ENCODE results near the gene TTC19. TPM values are rescaled to one million over a fixed set of nuclear protein-coding genes. Genes with fewer than 3 reads are reported as not detected.
A peak's percentile ranks its signal among the peaks of the same experiment; 100 is the strongest.

Gene TTC19, protein sequence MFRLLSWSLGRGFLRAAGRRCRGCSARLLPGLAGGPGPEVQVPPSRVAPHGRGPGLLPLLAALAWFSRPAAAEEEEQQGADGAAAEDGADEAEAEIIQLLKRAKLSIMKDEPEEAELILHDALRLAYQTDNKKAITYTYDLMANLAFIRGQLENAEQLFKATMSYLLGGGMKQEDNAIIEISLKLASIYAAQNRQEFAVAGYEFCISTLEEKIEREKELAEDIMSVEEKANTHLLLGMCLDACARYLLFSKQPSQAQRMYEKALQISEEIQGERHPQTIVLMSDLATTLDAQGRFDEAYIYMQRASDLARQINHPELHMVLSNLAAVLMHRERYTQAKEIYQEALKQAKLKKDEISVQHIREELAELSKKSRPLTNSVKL
- polyA plus RNA-seq, result 10 to 100 TPM; 10.3 to 13.9 TPM

DNA sequence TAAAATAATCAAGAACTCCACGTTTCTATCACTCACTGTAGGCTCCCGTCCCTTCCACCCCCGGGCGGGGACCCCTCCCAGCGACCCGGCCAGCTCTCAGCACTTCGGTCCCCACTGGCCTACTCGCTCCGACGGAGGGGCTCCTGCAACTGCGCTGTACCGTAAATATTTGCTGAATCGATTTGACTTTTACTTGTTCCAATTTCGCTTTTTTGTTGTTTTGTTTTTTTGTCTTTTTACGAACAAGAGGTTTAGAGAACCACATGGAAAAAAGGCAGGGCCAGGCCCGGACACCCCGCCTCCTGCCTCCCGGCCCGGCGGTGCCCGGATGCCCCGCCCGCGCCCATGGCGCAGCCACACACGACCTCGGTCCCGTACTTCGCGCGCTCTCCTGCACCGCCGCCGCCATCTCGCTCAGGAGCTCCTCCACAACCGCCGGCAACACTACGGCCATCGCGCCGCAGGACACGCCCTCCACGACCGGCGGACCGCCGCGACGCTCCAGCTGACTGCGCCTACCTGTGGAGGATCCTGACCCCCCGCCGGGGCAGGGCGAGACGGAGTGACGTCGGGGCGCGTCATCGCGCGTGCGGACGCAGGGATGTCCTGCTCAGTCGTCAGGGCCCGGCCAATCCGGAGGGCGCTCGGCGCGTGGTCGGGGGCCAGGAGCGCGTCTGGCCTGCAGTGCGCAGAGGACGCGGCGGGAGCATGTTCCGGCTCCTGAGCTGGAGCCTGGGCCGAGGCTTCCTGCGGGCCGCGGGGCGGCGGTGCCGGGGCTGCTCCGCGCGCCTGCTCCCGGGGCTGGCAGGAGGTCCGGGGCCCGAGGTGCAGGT, at the start of gene TTC19, which contains the start of gene ZSWIM7:
TTC19 (plus strand) TSS at position 684 of the 833 bp plus-strand sequence; CDS start at position 709, 25 bp downstream.
ZSWIM7 (minus strand) TSS at position 564 of the 833 bp plus-strand sequence; CDS start at position 454, 110 bp downstream.
- peak within 1 kb of the TSS; percentile 53 to 87 for H3K4me3 ChIP-seq (ENCODE audit: low read depth in 1 of 2, low read length in 2 of 2)
- no peaks in the 10 kb centered on the region for H3K36me3 ChIP-seq (ENCODE audit: control insufficient read depth in 2 of 2, insufficient read depth in 2 of 2, low read length in 1 of 2)
- no peaks in the 10 kb centered on the region for H3K4me1 ChIP-seq (ENCODE audit: control insufficient read depth in 2 of 2, insufficient read depth in 2 of 2, low read length in 1 of 2)
- H3K9me3 ChIP-seq (ENCODE audit: control insufficient read depth in 2 of 2, insufficient read depth in 1 of 2, low read depth in 1 of 2, low read length in 1 of 2), result no peaks in the 10 kb centered on the region
- peak within 1 kb of the TSS; percentile 97 to 98 for H3K27ac ChIP-seq (ENCODE audit: low read depth in 2 of 2, low read length in 1 of 2)
- H3K27me3 ChIP-seq (ENCODE audit: control insufficient read depth in 1 of 2, insufficient read depth in 2 of 2, low read length in 2 of 2), result no peaks in the 10 kb centered on the region
- 0% methylated on average over 78 to 91 of the region's 91 CpGs for WGBS, 2 donors

DNA sequence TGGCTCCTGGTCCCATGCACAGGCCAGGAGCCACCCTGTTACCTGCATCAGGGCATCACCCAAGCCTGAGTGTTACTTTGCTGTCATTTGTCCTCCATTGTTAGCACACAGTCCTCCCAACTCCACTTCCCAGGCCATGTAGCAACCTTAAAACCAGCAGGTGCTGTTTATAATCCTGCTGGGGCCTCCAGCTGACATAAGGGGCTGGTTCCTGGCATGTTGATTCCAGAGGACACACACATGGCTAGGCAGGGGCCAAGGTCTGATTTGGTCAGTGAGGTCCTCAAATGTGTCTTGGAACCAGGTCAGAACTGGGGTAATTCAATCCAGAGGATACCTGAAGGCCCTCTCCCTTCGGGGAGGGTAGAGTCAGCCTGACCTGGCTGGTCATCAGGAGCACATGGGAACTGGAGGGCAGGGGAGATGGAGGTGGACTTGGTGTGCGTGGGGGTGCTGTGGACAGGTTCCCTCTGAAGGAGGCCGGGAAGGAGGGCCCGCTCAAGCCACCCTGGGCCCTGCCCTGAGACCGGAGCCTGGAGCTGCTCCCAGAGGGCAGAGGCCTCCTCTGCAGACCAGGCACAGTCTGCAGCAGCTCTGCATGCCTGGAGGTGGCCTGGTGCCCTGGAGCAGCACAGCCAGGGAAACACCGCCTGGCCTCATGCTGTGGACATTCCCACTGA, 48.1 kb upstream of the TTC19 start:
- WGBS, 2 donors, result 94 to 96% methylated on average over 6 of the region's 6 CpGs
- peaks cover 0 to 26% of the 10 kb centered on the region in 2 donors for H3K4me1 ChIP-seq (ENCODE audit: control insufficient read depth in 2 of 2, insufficient read depth in 2 of 2, low read length in 1 of 2)
- H3K27ac ChIP-seq (ENCODE audit: low read depth in 2 of 2, low read length in 1 of 2), result no peak overlapping the region
- H3K4me3 ChIP-seq (ENCODE audit: low read depth in 1 of 2, low read length in 2 of 2), result no peak overlapping the region
- no peaks in the 10 kb centered on the region for H3K27me3 ChIP-seq (ENCODE audit: control insufficient read depth in 1 of 2, insufficient read depth in 2 of 2, low read length in 2 of 2)
- no peaks in the 10 kb centered on the region for H3K9me3 ChIP-seq (ENCODE audit: control insufficient read depth in 2 of 2, insufficient read depth in 1 of 2, low read depth in 1 of 2, low read length in 1 of 2)
- H3K36me3 ChIP-seq (ENCODE audit: control insufficient read depth in 2 of 2, insufficient read depth in 2 of 2, low read length in 1 of 2), result peaks cover 0 to 4% of the 10 kb centered on the region in 2 donors

DNA sequence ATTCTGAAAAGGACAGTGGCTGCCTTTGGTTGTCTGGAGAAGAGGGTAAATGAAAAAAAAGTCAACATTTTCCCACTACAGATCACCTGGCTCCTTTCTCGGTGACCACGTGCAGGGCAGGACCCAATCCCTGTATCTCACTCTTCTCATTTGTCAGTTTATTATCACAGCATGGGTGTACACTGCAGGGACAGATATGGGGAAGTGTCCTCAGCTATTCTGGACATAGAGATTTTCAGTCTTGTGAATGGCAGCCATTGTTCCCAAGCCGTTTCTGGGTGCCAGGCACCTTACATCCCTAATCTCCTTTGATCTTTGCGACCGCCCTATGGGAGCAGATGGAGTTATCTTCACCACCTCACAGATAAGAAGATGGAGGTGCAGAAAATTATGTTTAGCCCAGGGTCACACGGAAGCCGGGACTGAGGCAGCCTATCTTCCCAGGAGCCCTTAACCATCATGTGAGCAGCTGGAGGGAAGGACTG, 47.5 kb upstream of the TTC19 start:
- no peaks in the 10 kb centered on the region for H3K27me3 ChIP-seq (ENCODE audit: control insufficient read depth in 1 of 2, insufficient read depth in 2 of 2, low read length in 2 of 2)
- H3K27ac ChIP-seq (ENCODE audit: low read depth in 2 of 2, low read length in 1 of 2), result no peak overlapping the region
- H3K4me3 ChIP-seq (ENCODE audit: low read depth in 1 of 2, low read length in 2 of 2), result no peak overlapping the region
- H3K36me3 ChIP-seq (ENCODE audit: control insufficient read depth in 2 of 2, insufficient read depth in 2 of 2, low read length in 1 of 2), result peaks cover 0 to 4% of the 10 kb centered on the region in 2 donors
- WGBS, 2 donors, result 66 to 86% methylated on average over 7 of the region's 7 CpGs
- peaks cover 0 to 28% of the 10 kb centered on the region in 2 donors for H3K4me1 ChIP-seq (ENCODE audit: control insufficient read depth in 2 of 2, insufficient read depth in 2 of 2, low read length in 1 of 2)
- H3K9me3 ChIP-seq (ENCODE audit: control insufficient read depth in 2 of 2, insufficient read depth in 1 of 2, low read depth in 1 of 2, low read length in 1 of 2), result no peaks in the 10 kb centered on the region

DNA sequence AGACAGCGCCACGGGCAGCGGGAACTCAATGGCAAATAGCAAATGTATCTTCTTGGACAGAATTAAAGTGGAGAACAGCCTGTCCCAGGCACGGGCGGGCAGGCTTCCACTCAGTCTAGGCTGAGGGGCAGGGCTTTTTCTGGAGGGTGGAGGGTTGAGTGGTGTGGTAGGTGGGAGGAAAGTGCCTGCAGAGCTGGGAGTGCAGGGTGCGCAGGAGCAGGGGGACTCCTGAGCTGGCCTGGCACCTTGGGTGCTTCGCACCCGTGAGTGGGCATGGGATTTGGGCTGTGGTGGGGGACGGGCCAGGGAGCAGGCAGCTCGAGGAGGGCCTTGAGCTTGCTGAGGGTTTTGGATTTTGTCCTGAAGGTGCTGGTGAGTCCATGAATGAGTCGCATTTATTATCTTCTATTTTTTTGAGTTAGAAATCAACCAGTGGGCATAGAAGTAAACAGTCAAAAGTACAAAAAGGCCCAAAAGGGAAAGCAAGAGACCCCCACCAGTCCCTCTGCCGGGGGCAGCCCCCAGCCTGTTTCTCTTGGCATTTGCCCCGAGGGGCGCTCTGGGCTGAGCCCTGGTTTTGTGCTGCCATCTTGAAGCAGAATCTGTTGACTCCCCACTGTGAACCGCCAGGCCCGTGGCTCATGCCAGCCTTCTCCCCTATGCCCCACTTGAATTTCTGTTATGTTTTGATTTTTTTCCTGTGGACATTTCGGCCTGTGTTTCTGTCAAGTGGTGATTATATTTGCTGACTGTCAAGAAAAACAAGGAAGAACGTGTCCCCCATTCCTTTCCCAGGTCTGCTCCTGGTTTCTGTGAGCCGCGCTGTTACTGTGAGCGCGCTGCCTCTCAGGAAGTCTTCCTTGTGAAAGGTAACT, 46.5 kb upstream of the TTC19 start:
- H3K27me3 ChIP-seq (ENCODE audit: control insufficient read depth in 1 of 2, insufficient read depth in 2 of 2, low read length in 2 of 2), result no peaks in the 10 kb centered on the region
- 80% methylated on average over 22 of the region's 22 CpGs for WGBS, 2 donors

DNA sequence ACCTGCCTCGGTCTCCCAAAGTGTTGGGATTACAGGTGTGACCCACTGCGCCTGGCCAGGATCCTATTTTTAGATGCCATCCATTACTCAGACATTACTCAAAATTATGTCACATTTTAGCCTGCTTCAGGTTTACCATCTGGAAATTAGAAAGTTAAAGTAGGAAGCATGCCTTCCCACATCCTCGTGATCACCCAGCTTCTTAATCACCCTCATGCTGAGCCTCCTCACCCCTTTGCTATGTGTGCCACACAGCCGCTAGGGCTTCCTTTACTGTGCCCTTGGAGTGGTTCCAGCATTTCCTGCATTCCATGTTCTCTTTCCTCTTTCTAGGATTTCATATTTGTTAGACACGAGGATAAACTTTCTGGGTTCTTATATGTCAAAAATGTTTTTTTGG, 45.4 kb upstream of the TTC19 start:
- Histone ChIP-seq H3K4me3 (ENCODE audit: low read depth in 1 of 2, low read length in 2 of 2) (no peak overlapping the region), H3K9me3 (ENCODE audit: control insufficient read depth in 2 of 2, insufficient read depth in 1 of 2, low read depth in 1 of 2, low read length in 1 of 2) (no peaks in the 10 kb centered on the region), H3K27ac (ENCODE audit: low read depth in 2 of 2, low read length in 1 of 2) (no peak overlapping the region), H3K4me1 (ENCODE audit: control insufficient read depth in 2 of 2, insufficient read depth in 2 of 2, low read length in 1 of 2) (peaks cover 0 to 20% of the 10 kb centered on the region in 2 donors), H3K27me3 (ENCODE audit: control insufficient read depth in 1 of 2, insufficient read depth in 2 of 2, low read length in 2 of 2) (no peaks in the 10 kb centered on the region), H3K36me3 (ENCODE audit: control insufficient read depth in 2 of 2, insufficient read depth in 2 of 2, low read length in 1 of 2) (peaks cover 0 to 6% of the 10 kb centered on the region in 2 donors)
- WGBS, 2 donors, result 56 to 73% methylated on average over 5 of the region's 5 CpGs

More for the DNA sequence above, 46.5 kb upstream of the TTC19 start:
- Histone ChIP-seq H3K36me3 (ENCODE audit: control insufficient read depth in 2 of 2, insufficient read depth in 2 of 2, low read length in 1 of 2) (peaks cover 0 to 6% of the 10 kb centered on the region in 2 donors), H3K27ac (ENCODE audit: low read depth in 2 of 2, low read length in 1 of 2) (no peak overlapping the region), H3K4me3 (ENCODE audit: low read depth in 1 of 2, low read length in 2 of 2) (no peak overlapping the region), H3K9me3 (ENCODE audit: control insufficient read depth in 2 of 2, insufficient read depth in 1 of 2, low read depth in 1 of 2, low read length in 1 of 2) (no peaks in the 10 kb centered on the region), H3K4me1 (ENCODE audit: control insufficient read depth in 2 of 2, insufficient read depth in 2 of 2, low read length in 1 of 2) (peaks cover 0 to 24% of the 10 kb centered on the region in 2 donors)

DNA sequence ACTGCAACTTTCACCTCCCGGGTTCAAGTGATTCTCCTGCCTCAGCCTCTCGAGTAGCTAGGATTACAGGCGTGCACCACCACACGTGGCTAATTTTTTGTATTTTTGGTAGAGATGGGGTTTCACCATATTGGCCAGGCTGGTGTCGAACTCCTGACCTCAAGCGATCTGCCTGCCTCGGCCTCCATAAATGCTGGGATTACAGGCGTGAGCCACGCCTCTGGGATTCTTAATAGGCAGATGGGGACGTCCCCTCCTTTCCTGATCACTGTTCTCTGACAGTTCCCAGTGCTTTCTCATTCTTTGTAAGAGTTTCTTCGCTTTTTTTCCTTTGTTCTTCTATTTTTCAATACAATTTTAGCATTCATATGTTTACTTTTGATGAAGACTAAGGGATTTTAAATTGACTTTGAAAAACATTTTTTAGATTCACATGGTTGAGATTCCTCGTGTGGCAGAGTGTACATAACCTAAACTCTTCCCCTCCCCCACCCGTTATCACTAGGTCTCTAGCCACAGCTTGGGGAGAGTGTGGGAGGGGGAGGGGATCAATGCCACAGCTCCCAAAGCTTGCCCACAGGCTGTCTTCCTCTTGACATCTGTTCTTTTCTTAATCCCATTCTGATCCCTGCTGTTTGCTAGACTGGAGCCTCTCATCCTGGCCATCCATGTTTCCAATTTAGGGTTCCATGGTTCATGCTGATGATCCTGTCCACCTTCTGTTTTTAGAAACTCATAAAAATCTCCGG, 43.7 kb upstream of the TTC19 start:
- 75 to 79% methylated on average over 14 of the region's 14 CpGs for WGBS, 2 donors
- H3K4me1 ChIP-seq (ENCODE audit: control insufficient read depth in 2 of 2, insufficient read depth in 2 of 2, low read length in 1 of 2), result peaks cover 0 to 11% of the 10 kb centered on the region in 2 donors
- H3K27me3 ChIP-seq (ENCODE audit: control insufficient read depth in 1 of 2, insufficient read depth in 2 of 2, low read length in 2 of 2), result no peaks in the 10 kb centered on the region
- no peak overlapping the region for H3K4me3 ChIP-seq (ENCODE audit: low read depth in 1 of 2, low read length in 2 of 2)
- H3K27ac ChIP-seq (ENCODE audit: low read depth in 2 of 2, low read length in 1 of 2), result no peak overlapping the region
- peaks cover 0 to 2% of the 10 kb centered on the region in 2 donors for H3K36me3 ChIP-seq (ENCODE audit: control insufficient read depth in 2 of 2, insufficient read depth in 2 of 2, low read length in 1 of 2)
- no peaks in the 10 kb centered on the region for H3K9me3 ChIP-seq (ENCODE audit: control insufficient read depth in 2 of 2, insufficient read depth in 1 of 2, low read depth in 1 of 2, low read length in 1 of 2)

DNA sequence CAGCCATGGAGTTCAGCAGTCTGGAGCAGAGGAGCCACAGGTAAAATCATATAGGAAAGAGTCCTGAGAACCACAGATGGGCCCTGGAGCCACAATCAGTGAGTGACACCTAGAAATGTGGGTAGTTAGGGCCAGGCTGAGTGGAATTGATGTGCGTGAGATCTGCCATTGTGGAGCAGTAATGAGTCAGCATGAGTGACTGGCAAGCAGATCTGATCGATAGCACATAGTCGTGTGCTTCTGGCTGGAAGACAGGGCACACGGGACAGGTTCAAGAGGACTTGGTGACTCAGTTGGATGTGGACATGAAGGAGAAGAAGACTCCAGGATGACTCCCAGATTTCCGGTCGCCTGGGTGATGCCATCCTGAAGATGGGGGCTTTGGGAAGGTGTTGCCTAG, 42.4 kb upstream of the TTC19 start:
- Histone ChIP-seq H3K36me3 (ENCODE audit: control insufficient read depth in 2 of 2, insufficient read depth in 2 of 2, low read length in 1 of 2) (peaks cover 0 to 2% of the 10 kb centered on the region in 2 donors), H3K9me3 (ENCODE audit: control insufficient read depth in 2 of 2, insufficient read depth in 1 of 2, low read depth in 1 of 2, low read length in 1 of 2) (no peaks in the 10 kb centered on the region), H3K4me3 (ENCODE audit: low read depth in 1 of 2, low read length in 2 of 2) (no peak overlapping the region), H3K27me3 (ENCODE audit: control insufficient read depth in 1 of 2, insufficient read depth in 2 of 2, low read length in 2 of 2) (no peaks in the 10 kb centered on the region), H3K4me1 (ENCODE audit: control insufficient read depth in 2 of 2, insufficient read depth in 2 of 2, low read length in 1 of 2) (peaks cover 0 to 6% of the 10 kb centered on the region in 2 donors), H3K27ac (ENCODE audit: low read depth in 2 of 2, low read length in 1 of 2) (no peak overlapping the region)
- WGBS, 2 donors, result 64 to 72% methylated on average over 6 of the region's 6 CpGs

DNA sequence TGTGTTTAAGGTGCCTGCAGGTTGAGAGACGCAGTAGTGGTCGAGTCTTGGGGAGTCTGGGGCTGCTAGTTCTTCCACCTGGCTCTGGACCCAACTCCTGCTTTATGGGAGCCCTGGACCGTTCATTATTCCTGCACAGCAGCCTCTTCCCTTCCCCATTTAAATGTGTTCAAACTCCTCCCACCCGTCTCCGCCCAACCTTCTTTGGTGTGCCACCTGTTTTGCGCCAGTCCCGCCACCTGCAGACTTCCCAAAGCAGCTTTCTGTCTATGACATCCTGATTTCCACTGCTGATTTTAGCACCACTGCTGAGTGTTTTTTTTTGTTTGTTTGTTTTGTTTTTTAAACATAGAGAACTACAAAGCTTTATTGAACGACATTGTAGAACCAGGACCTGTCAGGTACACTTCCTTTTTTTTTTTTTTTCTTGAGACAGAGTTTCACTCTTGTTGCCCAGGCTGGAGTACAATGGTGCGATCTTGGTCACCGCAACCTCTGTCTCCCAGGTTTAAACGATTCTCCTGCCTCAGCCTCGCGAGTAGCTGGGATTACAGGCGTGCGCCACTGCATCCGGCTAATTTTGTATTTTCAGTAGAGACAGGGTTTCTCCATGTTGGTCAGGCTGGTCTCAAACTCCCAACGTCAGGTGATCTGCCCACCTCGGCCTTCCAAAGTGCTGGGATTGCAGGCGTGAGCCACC, 41.9 kb upstream of the TTC19 start:
- WGBS, 2 donors, result 87 to 89% methylated on average over 18 of the region's 19 CpGs
- H3K36me3 ChIP-seq (ENCODE audit: control insufficient read depth in 2 of 2, insufficient read depth in 2 of 2, low read length in 1 of 2), result peaks cover 0 to 2% of the 10 kb centered on the region in 2 donors
- H3K27me3 ChIP-seq (ENCODE audit: control insufficient read depth in 1 of 2, insufficient read depth in 2 of 2, low read length in 2 of 2), result no peaks in the 10 kb centered on the region
- peaks cover 0 to 6% of the 10 kb centered on the region in 2 donors for H3K4me1 ChIP-seq (ENCODE audit: control insufficient read depth in 2 of 2, insufficient read depth in 2 of 2, low read length in 1 of 2)
- no peak overlapping the region for H3K4me3 ChIP-seq (ENCODE audit: low read depth in 1 of 2, low read length in 2 of 2)
- peak overlapping the region in 1 of 2 donors; percentile 80 for H3K27ac ChIP-seq (ENCODE audit: low read depth in 2 of 2, low read length in 1 of 2)
- H3K9me3 ChIP-seq (ENCODE audit: control insufficient read depth in 2 of 2, insufficient read depth in 1 of 2, low read depth in 1 of 2, low read length in 1 of 2), result no peaks in the 10 kb centered on the region
